Measurements from ENCODE around the gene SEMA4G. TPM values are rescaled to one million over a fixed set of nuclear protein-coding genes. Genes with fewer than 3 reads are reported as not detected.

Gene SEMA4G
- total and polyA plus RNA-seq, 2 of the 13 experiments (the other 11 are each of a cell fraction or from before 2014, with no cell fraction given): 46.2 to 207 TPM

GRCh38 chr10:100970914-100971811 is 1.9 kb downstream of the SEMA4G start (continued):
- TF ChIP-seq ZBED4 (CRISPR knock-in tag; IDR thresholded peaks at IDR 0.05; ENCODE audit: borderline replicate concordance): no peak
- TF ChIP-seq, protein P1, sequence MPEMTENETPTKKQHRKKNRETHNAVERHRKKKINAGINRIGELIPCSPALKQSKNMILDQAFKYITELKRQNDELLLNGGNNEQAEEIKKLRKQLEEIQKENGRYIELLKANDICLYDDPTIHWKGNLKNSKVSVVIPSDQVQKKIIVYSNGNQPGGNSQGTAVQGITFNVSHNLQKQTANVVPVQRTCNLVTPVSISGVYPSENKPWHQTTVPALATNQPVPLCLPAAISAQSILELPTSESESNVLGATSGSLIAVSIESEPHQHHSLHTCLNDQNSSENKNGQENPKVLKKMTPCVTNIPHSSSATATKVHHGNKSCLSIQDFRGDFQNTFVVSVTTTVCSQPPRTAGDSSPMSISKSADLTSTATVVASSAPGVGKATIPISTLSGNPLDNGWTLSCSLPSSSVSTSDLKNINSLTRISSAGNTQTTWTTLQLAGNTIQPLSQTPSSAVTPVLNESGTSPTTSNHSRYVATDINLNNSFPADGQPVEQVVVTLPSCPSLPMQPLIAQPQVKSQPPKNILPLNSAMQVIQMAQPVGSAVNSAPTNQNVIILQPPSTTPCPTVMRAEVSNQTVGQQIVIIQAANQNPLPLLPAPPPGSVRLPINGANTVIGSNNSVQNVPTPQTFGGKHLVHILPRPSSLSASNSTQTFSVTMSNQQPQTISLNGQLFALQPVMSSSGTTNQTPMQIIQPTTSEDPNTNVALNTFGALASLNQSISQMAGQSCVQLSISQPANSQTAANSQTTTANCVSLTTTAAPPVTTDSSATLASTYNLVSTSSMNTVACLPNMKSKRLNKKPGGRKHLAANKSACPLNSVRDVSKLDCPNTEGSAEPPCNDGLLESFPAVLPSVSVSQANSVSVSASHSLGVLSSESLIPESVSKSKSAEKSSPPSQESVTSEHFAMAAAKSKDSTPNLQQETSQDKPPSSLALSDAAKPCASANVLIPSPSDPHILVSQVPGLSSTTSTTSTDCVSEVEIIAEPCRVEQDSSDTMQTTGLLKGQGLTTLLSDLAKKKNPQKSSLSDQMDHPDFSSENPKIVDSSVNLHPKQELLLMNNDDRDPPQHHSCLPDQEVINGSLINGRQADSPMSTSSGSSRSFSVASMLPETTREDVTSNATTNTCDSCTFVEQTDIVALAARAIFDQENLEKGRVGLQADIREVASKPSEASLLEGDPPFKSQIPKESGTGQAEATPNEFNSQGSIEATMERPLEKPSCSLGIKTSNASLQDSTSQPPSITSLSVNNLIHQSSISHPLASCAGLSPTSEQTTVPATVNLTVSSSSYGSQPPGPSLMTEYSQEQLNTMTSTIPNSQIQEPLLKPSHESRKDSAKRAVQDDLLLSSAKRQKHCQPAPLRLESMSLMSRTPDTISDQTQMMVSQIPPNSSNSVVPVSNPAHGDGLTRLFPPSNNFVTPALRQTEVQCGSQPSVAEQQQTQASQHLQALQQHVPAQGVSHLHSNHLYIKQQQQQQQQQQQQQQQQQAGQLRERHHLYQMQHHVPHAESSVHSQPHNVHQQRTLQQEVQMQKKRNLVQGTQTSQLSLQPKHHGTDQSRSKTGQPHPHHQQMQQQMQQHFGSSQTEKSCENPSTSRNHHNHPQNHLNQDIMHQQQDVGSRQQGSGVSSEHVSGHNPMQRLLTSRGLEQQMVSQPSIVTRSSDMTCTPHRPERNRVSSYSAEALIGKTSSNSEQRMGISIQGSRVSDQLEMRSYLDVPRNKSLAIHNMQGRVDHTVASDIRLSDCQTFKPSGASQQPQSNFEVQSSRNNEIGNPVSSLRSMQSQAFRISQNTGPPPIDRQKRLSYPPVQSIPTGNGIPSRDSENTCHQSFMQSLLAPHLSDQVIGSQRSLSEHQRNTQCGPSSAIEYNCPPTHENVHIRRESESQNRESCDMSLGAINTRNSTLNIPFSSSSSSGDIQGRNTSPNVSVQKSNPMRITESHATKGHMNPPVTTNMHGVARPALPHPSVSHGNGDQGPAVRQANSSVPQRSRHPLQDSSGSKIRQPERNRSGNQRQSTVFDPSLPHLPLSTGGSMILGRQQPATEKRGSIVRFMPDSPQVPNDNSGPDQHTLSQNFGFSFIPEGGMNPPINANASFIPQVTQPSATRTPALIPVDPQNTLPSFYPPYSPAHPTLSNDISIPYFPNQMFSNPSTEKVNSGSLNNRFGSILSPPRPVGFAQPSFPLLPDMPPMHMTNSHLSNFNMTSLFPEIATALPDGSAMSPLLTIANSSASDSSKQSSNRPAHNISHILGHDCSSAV (CRISPR knock-in tag; IDR thresholded peaks at IDR 0.05; ENCODE audit: borderline replicate concordance): no peak
- TF ChIP-seq NFAT5 (CRISPR knock-in tag; IDR thresholded peaks at IDR 0.05): no peak
- TF ChIP-seq DMAP1 (CRISPR knock-in tag; IDR thresholded peaks at IDR 0.05): peak; percentile 84
- peak; percentile 56; the same call in 1 of the 2 replicates for TF ChIP-seq GATA4 (IDR thresholded peaks at IDR 0.05; ENCODE audit: borderline replicate concordance, low read depth)
- peak; percentile 71; the same call in 1 of the 2 replicates for TF ChIP-seq NCOR1 (IDR thresholded peaks at IDR 0.05; ENCODE audit: borderline replicate concordance, low read length)
- TF ChIP-seq ZNF205 (CRISPR knock-in tag; IDR thresholded peaks at IDR 0.05): peak; percentile 81
- TF ChIP-seq CREM (IDR thresholded peaks at IDR 0.05): peak; percentile 88
- no peak for TF ChIP-seq CREM (CRISPR knock-in tag; IDR thresholded peaks at IDR 0.05)
- no peak; the same call in 1 of the 2 replicates for TF ChIP-seq ZNF670 (CRISPR knock-in tag; IDR thresholded peaks at IDR 0.05; ENCODE audit: borderline replicate concordance)
